Activated T-cell treated with anti-CD3 and anti-CD28 coated beads, Interleukin-2, amount 50 U/mL, for 4 hours (primary cell): Measurements from ENCODE around the gene CASP1. TPM values are rescaled to one million over a fixed set of nuclear protein-coding genes. Genes with fewer than 3 reads are reported as not detected.
"Not testable (repeated sequence)": the region's sequence is repeated elsewhere in the genome, so short reads cannot be mapped to it uniquely, and the experiment has no call there.

Experiments
- ATAC-seq, 2 donors: fragments of 200-7000 bp; cut with Tn5 transposase; one replicate each; pipeline ENCODE4 v1.10.0; 2021
- DNase-seq: peaks from one replicate; pipeline ENCODE4 v3.0.0-alpha.2; 2020
- H3K27me3 Mint-ChIP-seq: one replicate; pipeline ENCODE4 v1.8.0; 2021; ENCODE audit warnings: low read depth, mixed read lengths
- H3K36me3 Mint-ChIP-seq: one replicate; pipeline ENCODE4 v1.8.0; 2022; ENCODE audit warnings: mixed read lengths; ENCODE audit not compliant: insufficient read depth
- H3K4me1 Mint-ChIP-seq: one replicate; pipeline ENCODE4 v1.8.0; 2021; ENCODE audit warnings: low read depth, mixed read lengths
- H3K4me3 Mint-ChIP-seq: one replicate; pipeline ENCODE4 v1.8.0; 2021; ENCODE audit warnings: mild to moderate bottlenecking, moderate library complexity, mixed read lengths
- H3K9me3 Mint-ChIP-seq: one replicate; pipeline ENCODE4 v1.8.0; 2021; ENCODE audit warnings: mixed read lengths
- total RNA-seq, 3 donors: library from RNA; stranded (reverse); gene quantifications; one replicate each; pipeline ENCODE4 v1.2.1, GENCODE V29; 2021

The CASP1 gene
- total RNA-seq, 3 donors from 2014 or later = 11.5 to 19.0 (median 13.7) TPM

DNA sequence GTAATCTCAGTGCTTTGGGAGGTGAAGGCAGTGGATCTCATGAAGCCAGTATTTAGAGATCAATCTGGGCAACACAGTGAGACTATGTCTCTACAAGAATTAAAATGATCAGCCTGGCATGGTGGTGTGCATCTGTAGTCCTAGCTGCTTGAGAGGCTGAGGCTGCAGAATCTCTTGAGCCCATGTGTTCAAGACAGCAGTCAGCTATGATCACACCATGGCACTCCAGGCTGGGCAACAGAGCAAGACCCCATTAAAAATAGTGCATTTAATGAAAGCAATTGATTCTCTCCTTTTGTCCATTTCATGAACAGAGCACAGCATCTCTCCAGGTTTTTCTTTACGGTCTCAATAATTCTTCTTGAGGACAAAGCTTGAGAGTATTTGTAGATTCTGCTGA is 21.5 kb upstream of the CASP1 start:
- Mint-ChIP-seq H3K4me3 (no peak overlapping the region), H3K27me3 (peaks cover 1% of the 10 kb centered on the region), H3K9me3 (no peaks in the 10 kb centered on the region), H3K4me1 (no peaks in the 10 kb centered on the region), H3K36me3 (peaks cover 4% of the 10 kb centered on the region)
- ATAC-seq = no peak
- no peak for DNase-seq

DNA sequence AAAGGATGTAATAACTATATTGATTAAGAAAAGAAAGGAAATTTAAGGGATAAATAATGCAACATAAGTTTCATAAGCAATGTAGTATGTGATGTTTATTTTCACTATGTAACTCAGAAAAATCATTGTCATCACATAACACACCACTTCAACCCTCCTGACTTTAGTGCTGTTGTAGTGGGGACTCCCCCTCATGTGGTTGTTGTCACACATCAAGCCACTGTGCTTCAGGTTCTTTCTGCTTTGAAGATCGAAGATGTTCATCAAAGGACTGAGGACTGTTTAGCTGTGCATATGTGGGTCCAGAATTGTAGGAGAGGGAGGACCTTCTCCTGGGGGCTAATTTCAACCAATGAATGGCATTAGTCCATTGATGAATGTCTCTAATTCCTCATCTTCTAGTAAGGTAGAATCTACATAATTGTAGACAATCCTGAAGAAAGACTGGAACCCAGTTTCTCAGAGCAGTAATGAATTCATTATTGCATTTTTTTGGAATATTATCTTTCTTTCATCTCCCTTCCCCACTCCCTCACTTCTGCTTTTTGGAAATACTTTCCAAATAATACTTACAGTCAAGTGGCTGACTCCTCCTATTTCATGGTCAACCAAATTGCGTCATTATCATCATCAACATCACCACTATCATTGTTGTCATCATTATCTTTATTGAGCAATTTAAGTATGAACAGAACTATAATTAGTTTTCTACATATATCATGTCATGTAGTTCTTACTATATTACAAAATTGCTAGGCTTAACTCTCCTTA is 20.0 kb upstream of the CASP1 start:
- Mint-ChIP-seq H3K36me3 (no peaks in the 10 kb centered on the region), H3K4me1 (no peaks in the 10 kb centered on the region), H3K27me3 (peaks cover 1% of the 10 kb centered on the region), H3K4me3 (no peak overlapping the region), H3K9me3 (no peaks in the 10 kb centered on the region)
- ATAC-seq (peak in 1 of 2 donors; percentile 23), DNase-seq (no peak)

DNA sequence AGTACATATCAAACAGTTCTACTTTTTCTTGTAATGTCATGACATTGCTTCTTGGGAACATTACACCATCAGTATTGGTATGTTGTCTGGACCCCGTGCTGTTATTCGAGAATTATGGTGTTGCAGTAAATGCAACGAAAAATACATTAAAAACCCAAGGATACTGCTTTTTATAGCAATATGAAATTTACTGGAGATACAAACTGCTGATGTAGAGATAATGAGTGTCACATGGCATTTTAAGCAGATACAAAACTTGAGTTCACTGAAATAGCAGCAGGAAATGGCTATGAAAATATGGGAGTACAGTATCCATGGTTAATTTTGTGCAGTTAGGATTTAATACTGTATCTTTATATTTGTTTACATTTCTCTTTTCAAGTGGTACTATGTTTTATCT is 17.5 kb upstream of the CASP1 start:
- Mint-ChIP-seq H3K9me3 (no peaks in the 10 kb centered on the region), H3K4me3 (no peak overlapping the region), H3K36me3 (no peaks in the 10 kb centered on the region), H3K27me3 (peaks cover 1% of the 10 kb centered on the region), H3K4me1 (no peaks in the 10 kb centered on the region)
- ATAC-seq (no peak), DNase-seq (no peak)

DNA sequence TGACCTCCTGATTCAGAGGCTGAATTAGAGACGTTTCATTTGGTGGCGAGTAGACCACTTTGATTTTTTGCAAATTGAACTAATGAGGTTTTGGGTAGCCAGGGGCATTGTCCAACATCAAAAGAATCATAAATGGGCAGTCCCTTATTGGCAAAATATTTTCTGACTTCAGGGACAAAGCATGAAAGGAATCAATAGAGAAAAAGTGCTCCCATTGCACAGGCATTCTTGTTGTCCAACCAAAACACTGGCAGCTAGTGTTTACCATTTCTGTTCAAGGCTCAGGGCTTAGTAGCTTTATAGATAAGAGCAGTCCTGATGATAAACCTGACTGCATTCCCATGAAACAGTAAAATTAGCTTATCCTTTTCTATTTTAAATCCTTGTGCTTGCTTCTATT is 16.6 kb upstream of the CASP1 start:
- no peaks in the 10 kb centered on the region for H3K9me3 Mint-ChIP-seq
- H3K36me3 Mint-ChIP-seq = no peaks in the 10 kb centered on the region
- H3K4me3 Mint-ChIP-seq = no peak overlapping the region
- H3K4me1 Mint-ChIP-seq = peaks cover 6% of the 10 kb centered on the region
- DNase-seq (no peak), ATAC-seq (no peak)
- H3K27me3 Mint-ChIP-seq = peaks cover under 1% of the 10 kb centered on the region

DNA sequence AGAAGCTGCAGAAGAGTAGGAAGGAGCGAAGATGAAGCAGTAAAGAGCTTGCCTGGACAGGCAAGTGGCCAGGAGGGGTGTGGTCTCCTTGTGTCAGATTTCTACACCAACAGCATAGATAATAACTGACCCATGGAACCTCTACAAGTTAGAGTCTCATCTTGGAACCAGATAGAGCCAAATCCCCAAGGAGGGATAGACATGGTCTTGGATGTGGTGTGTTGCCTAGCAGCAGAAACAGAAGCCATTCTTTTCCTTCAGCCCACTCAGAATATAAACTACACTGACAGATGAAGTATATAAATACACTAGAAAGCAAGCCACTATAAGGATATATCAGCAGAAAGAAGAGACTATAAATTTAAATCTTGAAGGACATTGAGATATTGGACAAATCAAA is 14.5 kb upstream of the CASP1 start:
- no peak for ATAC-seq
- H3K27me3 Mint-ChIP-seq = no peaks in the 10 kb centered on the region
- peaks cover 23% of the 10 kb centered on the region for H3K4me1 Mint-ChIP-seq
- H3K36me3 Mint-ChIP-seq = no peaks in the 10 kb centered on the region
- H3K4me3 Mint-ChIP-seq = no peak overlapping the region
- no peak for DNase-seq
- no peaks in the 10 kb centered on the region for H3K9me3 Mint-ChIP-seq

DNA sequence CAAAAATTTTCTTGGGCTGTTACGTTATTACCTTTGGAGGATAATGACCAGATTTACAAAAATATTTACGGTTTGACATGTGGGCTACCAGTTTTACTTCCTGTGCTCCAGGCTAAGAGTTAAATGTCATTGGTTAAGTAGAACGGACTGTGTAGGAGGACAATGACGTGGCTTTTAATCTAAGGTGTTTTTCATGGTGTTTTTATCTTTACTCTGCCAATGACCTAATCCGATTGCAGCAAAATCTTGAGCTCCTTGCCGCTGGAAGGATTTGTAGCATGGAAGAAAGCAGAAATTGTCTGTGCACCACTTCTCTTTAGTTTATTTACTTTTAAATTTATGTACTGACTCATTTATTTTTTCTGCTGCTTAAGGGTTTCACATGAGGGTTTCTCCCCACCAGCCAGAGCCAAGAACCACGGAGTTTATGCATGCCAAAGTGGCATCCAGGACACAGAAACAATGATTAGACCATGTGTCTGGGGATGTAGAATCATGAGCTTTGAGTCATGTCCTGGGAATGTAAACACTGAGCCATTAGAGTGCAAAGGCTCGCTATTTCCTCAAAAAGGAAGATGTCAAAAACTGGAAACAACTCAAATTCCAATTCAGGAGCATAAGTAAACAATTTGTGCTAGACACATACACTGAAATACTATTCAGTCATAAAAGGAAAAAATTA is 12.1 kb upstream of the CASP1 start:
- peaks cover 47% of the 10 kb centered on the region for H3K4me1 Mint-ChIP-seq
- peaks cover 3% of the 10 kb centered on the region for H3K36me3 Mint-ChIP-seq
- DNase-seq (no peak), ATAC-seq (no peak)
- no peak overlapping the region for H3K4me3 Mint-ChIP-seq
- no peaks in the 10 kb centered on the region for H3K9me3 Mint-ChIP-seq
- H3K27me3 Mint-ChIP-seq = no peaks in the 10 kb centered on the region

DNA sequence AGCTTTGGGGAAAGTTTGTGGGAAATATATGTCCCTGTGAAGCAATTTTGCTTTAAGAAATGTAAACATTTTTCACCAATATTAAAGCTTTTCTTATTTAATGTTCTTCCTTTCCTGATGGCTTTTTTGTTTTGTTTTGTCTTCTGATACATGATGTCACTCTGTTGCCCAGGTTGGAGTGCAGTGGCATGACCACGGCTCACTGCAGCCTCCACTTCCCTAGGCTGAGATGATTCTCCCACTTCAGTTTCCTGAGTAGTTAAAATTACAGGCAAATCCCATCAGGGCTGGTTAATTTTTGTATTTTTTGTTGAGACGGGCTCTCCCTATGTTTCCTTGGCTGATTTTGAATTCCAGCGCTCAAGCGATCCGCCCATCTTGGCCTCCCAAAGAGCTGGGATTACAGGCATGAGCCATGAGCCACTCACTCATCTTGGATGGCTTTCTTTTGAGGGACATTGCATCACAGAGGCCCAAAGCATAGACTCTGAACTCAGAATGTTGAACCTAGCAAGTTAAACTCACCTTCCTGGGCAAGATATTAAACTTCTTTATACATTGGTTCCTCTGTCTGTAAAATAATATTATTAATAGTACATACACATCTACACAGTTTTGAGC is 10.8 kb upstream of the CASP1 start:
- ATAC-seq = no peak
- no peaks in the 10 kb centered on the region for H3K27me3 Mint-ChIP-seq
- no peak for DNase-seq
- H3K36me3 Mint-ChIP-seq = peaks cover 11% of the 10 kb centered on the region
- H3K4me1 Mint-ChIP-seq = peaks cover 56% of the 10 kb centered on the region
- H3K9me3 Mint-ChIP-seq = no peaks in the 10 kb centered on the region
- peak overlapping the region; percentile 66 for H3K4me3 Mint-ChIP-seq

DNA sequence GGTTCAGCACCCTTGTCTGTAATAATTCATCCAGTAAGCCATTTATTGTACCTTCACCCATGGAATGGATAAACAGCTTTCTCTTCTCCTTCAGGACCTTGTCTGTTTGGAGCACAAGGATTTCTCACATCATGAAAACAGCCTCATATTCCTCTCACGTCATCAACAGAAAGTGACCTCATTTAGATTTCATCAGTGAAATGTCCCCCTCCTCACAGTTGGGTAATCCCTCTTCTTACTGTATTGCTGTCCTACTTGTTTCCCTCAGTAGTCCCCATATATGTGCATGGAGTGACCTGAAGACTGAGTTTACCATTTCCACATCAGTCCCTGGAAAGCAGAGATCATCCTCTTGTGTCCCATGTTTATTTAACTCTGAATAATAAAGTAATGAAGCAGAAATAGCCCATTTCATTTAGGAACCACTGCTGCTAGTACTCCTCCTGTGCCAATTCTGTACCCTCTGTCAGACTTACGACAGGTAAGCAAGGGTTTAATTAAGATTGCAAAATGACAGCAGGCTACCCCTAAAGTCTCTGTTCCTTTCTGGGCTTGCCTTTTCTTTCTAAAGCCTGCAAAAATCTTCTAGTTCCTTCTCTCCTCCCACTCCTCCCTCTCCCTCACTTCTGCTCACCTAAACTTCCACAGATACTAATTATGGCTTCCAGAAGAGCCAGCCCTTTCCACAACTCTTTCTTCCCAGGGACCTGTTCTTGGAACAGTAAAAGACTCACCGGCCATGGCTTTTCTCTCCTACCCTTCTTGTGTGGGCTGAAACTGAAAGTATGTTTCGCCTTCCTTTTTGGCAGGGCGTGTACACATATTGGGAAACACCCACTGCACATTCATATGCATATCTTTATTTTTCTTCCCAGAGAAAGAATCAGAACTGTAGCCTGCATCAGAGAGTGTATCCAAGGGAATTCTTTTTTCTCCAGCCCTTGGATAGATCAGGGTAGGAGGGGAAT is 9.9 kb upstream of the CASP1 start, which contains the start of gene CARD16:
Gene CARD16, minus strand, starts transcription at position 779 of the 968 bp plus-strand sequence. Its CDS starts 38 bp downstream, at position 741.
- ATAC-seq (peak; percentile 85 to 91), DNase-seq (peak; percentile 17)
- Mint-ChIP-seq H3K4me1 (peaks cover 58% of the 10 kb centered on the region), H3K36me3 (peaks cover 18% of the 10 kb centered on the region), H3K4me3 (peak within 1 kb of the TSS; percentile 85)
- H3K9me3 Mint-ChIP-seq, H3K27me3 Mint-ChIP-seq: not testable (repeated sequence)

DNA sequence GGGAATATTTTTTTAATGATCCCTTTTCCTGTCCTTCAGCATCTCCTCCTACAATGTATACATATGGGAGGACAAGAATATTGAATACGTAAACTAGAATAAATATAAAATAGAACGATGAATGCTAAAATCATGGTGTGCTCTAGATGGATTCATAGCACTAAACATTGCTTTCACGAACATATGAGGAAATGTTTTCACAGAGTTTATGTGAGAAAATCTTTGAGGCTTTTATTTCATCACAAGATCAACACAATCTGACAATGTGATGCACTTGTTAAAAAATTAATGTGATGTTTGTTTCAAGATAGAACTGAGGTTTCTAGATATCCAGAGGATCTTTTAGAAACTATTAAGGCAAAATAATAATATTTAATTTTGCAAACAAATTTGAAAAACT is 7.2 kb upstream of the CASP1 start:
- Mint-ChIP-seq H3K4me1 (peaks cover 64% of the 10 kb centered on the region), H3K27me3 (no peaks in the 10 kb centered on the region), H3K4me3 (peak overlapping the region; percentile 5), H3K36me3 (peaks cover 35% of the 10 kb centered on the region), H3K9me3 (peaks cover 7% of the 10 kb centered on the region)
- ATAC-seq (no peak), DNase-seq (no peak)

DNA sequence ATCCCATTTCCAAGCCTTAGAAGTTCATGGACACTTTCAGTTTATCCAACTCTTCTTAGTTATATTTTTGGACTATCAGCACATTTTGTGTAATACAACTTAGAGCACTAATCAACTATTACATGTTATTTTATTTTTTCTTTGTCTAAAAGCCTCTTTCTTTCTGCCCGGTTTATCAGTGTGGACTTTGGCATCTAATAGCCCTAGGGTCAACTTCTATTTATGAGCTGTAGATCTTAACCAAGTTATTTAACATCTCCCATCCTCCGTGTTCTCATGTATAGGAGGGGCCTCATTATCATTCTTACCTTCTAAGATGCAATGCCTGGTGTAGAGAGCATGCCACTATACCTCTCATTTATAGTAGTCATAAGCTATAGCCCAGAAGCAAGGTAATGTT is 5.8 kb upstream of the CASP1 start:
- no peak overlapping the region for H3K4me3 Mint-ChIP-seq
- H3K36me3 Mint-ChIP-seq = peaks cover 35% of the 10 kb centered on the region
- H3K9me3 Mint-ChIP-seq = peaks cover 7% of the 10 kb centered on the region
- DNase-seq = no peak
- peaks cover 62% of the 10 kb centered on the region for H3K4me1 Mint-ChIP-seq
- no peaks in the 10 kb centered on the region for H3K27me3 Mint-ChIP-seq
- no peak for ATAC-seq

DNA sequence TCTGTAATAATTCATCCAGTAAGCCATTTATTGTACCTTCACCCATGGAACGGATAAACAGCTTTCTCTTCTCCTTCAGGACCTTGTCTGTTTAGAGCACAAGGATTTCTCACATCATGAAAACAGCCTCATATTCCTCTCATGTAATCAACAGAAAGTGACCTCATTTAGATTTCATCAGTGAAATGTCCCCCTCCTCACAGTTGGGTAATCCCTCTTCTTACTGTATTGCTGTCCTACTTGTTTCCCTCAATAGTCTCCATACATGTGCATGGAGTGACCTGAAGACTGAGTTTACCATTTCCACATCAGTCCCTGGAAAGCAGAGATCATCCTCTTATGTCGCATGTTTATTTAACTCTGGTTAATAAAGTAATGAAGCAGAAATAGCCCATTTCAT is 556 bp downstream of the CASP1 start:
- not testable (repeated sequence) for DNase-seq, H3K27me3 Mint-ChIP-seq, H3K9me3 Mint-ChIP-seq
- Mint-ChIP-seq H3K36me3 (peaks cover 35% of the 10 kb centered on the region), H3K4me3 (peak overlapping the region; percentile 90), H3K4me1 (peaks cover 67% of the 10 kb centered on the region)
- peak in 1 of 2 donors; percentile 7 for ATAC-seq

DNA sequence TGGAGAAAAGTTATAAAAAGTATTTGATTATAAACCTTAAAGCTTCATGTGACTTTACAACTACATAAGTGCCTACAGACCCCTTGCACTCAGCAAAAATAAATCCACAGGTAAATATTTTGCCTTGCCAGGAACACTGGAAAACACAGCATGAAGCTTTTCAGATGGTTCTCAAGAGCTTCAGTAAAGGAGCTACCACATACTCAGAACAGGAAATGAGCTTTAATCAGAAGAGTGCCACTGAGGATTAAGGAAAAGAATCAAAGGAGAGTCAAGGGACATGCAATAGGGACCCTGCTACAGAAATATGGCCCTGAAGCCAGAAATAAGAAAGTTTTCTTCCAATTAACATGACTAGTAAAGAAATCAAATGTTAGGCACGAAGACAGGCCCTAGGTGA is 1.2 kb downstream of the CASP1 start:
- H3K4me3 Mint-ChIP-seq = peak overlapping the region; percentile 90
- ATAC-seq (no peak), DNase-seq (no peak)
- H3K4me1 Mint-ChIP-seq = peaks cover 73% of the 10 kb centered on the region
- H3K36me3 Mint-ChIP-seq = peaks cover 37% of the 10 kb centered on the region
- H3K9me3 Mint-ChIP-seq = peaks cover 7% of the 10 kb centered on the region
- no peaks in the 10 kb centered on the region for H3K27me3 Mint-ChIP-seq

DNA sequence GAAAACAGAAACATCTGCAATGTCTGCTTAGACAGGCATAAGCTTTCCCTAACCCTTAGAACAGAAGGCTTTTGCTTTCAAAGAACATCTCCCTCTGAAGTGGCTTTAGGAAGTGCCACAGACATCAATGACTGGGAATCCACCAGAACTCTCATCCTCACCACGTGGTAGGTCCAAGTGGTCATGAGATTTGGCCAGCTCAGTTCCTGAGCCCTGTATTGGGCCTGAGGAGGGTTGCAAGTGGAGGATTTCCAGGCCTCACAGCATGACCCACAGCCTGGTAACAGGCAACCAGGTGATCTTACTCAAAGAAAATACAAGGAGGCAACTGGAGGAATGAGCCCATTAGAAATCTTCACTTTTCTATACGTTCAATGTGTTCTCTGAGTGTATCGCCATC is 1.6 kb downstream of the CASP1 start:
- Mint-ChIP-seq H3K27me3 (no peaks in the 10 kb centered on the region), H3K4me1 (peaks cover 75% of the 10 kb centered on the region), H3K9me3 (peaks cover 5% of the 10 kb centered on the region), H3K36me3 (peaks cover 37% of the 10 kb centered on the region), H3K4me3 (peak overlapping the region; percentile 90)
- ATAC-seq (peak; percentile 23 to 38), DNase-seq (no peak)

DNA sequence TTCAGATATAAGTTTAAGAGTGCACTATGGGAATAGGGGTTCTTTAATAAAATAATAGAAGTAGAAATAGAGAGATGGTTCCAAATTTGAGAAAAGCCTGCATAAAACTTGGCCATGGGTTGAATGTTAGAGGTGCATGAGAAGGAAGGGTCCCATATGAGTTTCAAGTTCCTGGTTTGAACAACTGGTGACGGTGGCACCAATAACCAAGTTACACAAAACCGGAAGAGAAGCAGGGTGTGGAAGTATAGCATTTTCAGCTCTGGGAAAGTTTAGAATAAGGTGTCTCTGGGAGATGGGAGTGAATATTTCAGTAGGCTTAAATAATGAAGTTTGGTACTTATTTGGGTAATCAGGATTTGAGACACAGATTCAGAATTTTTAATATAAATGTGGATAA is 2.4 kb downstream of the CASP1 start:
- Mint-ChIP-seq H3K36me3 (peaks cover 35% of the 10 kb centered on the region), H3K4me3 (peak overlapping the region; percentile 90), H3K27me3 (no peaks in the 10 kb centered on the region), H3K9me3 (no peaks in the 10 kb centered on the region), H3K4me1 (peaks cover 76% of the 10 kb centered on the region)
- no peak for ATAC-seq
- DNase-seq = no peak
